GM19452 (cell line): Measurements from ENCODE around the gene PLOD1.
A peak's percentile ranks its signal among the peaks of the same experiment; 100 is the strongest.
"Not testable (repeated sequence)": the region's sequence is repeated elsewhere in the genome, so short reads cannot be mapped to it uniquely, and the experiment has no call there.

Experiments
- ATAC-seq: cut with Tn5 transposase; IDR thresholded peaks from one replicate; pipeline ENCODE4 v1.9.1; 2021; ENCODE audit not compliant: unreplicated experiment

The PLOD1 gene

GRCh38 chr1:11934302-11935056 is at the start of gene PLOD1:
Gene PLOD1 (plus strand): TSS chr1:11934717. CDS start chr1:11934780, 63 bp downstream.
- ATAC-seq: peak; percentile 90

GRCh38 chr1:11885916-11886315 is 48.6 kb upstream of the PLOD1 start:
- ATAC-seq: no peak

GRCh38 chr1:11886986-11887665 is 47.4 kb upstream of the PLOD1 start:
- ATAC-seq: no peak

GRCh38 chr1:11887666-11888007 is 46.9 kb upstream of the PLOD1 start:
- ATAC-seq: no peak

- ATAC-seq: no peak
These were observed 46.2 kb upstream of the PLOD1 start for GRCh38 chr1:11888206-11888876.

GRCh38 chr1:11888877-11889208 is 45.7 kb upstream of the PLOD1 start:
- no peak for ATAC-seq

GRCh38 chr1:11891433-11892186 is 42.9 kb upstream of the PLOD1 start:
- no peak for ATAC-seq

GRCh38 chr1:11893907-11894251 is 40.6 kb upstream of the PLOD1 start:
- ATAC-seq: no peak

GRCh38 chr1:11894501-11894900 is 40.0 kb upstream of the PLOD1 start:
- not testable (repeated sequence) for ATAC-seq

GRCh38 chr1:11898086-11898785 is 36.3 kb upstream of the PLOD1 start:
- no peak for ATAC-seq

GRCh38 chr1:11898831-11899467 is 35.6 kb upstream of the PLOD1 start:
- ATAC-seq: no peak

GRCh38 chr1:11901446-11901845 is 33.1 kb upstream of the PLOD1 start:
- ATAC-seq: not testable (repeated sequence)

- ATAC-seq: no peak
These were observed 31.3 kb upstream of the PLOD1 start for GRCh38 chr1:11903210-11903609.

GRCh38 chr1:11904156-11904555 is 30.4 kb upstream of the PLOD1 start:
- not testable (repeated sequence) for ATAC-seq

- no peak for ATAC-seq
These were observed 29.5 kb upstream of the PLOD1 start for GRCh38 chr1:11904978-11905377.

- ATAC-seq: no peak
These were observed 27.6 kb upstream of the PLOD1 start for GRCh38 chr1:11906870-11907269.

- ATAC-seq: no peak
These were observed 27.0 kb upstream of the PLOD1 start for GRCh38 chr1:11907275-11908094.

GRCh38 chr1:11908095-11908675 is 26.3 kb upstream of the PLOD1 start:
- peak; percentile 49 for ATAC-seq

GRCh38 chr1:11910914-11911228 is 23.6 kb upstream of the PLOD1 start:
- ATAC-seq: not testable (repeated sequence)
